OCI-LY3 (cell line): ENCODE data around the gene TERB1.

Experiments used
- H2AFZ ChIP-seq: fragments of 200-600, 300-600 bp; shearing (Covaris generic); 2 replicates; pipeline ENCODE4 v1.6.0; 2014; ENCODE audit warnings: antibody characterized with exemption, low read depth, low read length
- H3K27ac ChIP-seq: fragments of 200-600, 300-600 bp; sonication (generic); 2 replicates; pipeline ENCODE4 v1.5.1; 2014; ENCODE audit warnings: mild to moderate bottlenecking, low read length, moderate library complexity, mixed read lengths
- H3K27me3 ChIP-seq: fragments of 200-600, 300-600 bp; sonication (generic); 2 replicates; pipeline ENCODE4 v1.6.1; 2014; ENCODE audit warnings: low read depth, low read length, mixed read lengths
- H3K36me3 ChIP-seq: fragments of 200-600, 300-600 bp; sonication (generic); replicated peaks from 2 replicates; pipeline ENCODE3; 2014; ENCODE audit warnings: low read depth, low read length, mixed read lengths
- H3K4me1 ChIP-seq: fragments of 300-600, 200-600 bp; sonication (generic); 2 replicates; pipeline ENCODE4 v1.6.1; 2014; ENCODE audit warnings: low read length, mixed read lengths
- H3K4me2 ChIP-seq: fragments of 200-600, 300-600 bp; sonication (generic); 2 replicates; pipeline ENCODE4 v1.6.1; 2014; ENCODE audit warnings: low read length, mixed read lengths
- H3K4me3 ChIP-seq: fragments of 300-600, 200-600 bp; sonication (generic); 2 replicates; pipeline ENCODE4 v1.5.1; 2014; ENCODE audit warnings: antibody characterized with exemption, mild to moderate bottlenecking, low read length, moderate library complexity
- H3K79me2 ChIP-seq: fragments of 300-600, 200-600 bp; shearing (Covaris generic); 2 replicates; pipeline ENCODE4 v1.6.1; 2014; ENCODE audit warnings: mild to moderate bottlenecking, low read length, mixed read lengths
- H3K9ac ChIP-seq: fragments of 300-600, 200-600 bp; shearing (Covaris generic); 2 replicates; pipeline ENCODE4 v1.6.0; 2014; ENCODE audit warnings: mild to moderate bottlenecking, low read length, moderate library complexity
- H3K9me3 ChIP-seq: fragments of 200-600, 300-600 bp; shearing (Covaris generic); 2 replicates; pipeline ENCODE4 v1.6.1; 2014; ENCODE audit warnings: low read length, mixed read lengths; ENCODE audit not compliant: insufficient read depth
- H4K20me1 ChIP-seq: fragments of 200-600, 300-600 bp; sonication (generic); 2 replicates; pipeline ENCODE4 v1.6.1; 2016; ENCODE audit warnings: low read length, mixed read lengths; ENCODE audit not compliant: insufficient read depth
- CTCF ChIP-seq: fragments of 200-600, 300-600 bp; sonication (generic); IDR thresholded peaks from 2 replicates; pipeline ENCODE4 v1.5.1; 2014; ENCODE audit warnings: antibody characterized with exemption, low read length, low read depth
- EZH2phosphoT487 ChIP-seq: fragments of 200-600 bp; shearing (Covaris generic); IDR thresholded peaks from 2 replicates; pipeline ENCODE4 v1.6.1; 2018; ENCODE audit warnings: antibody characterized with exemption, mixed run types, low read depth

TERB1 gene

DNA sequence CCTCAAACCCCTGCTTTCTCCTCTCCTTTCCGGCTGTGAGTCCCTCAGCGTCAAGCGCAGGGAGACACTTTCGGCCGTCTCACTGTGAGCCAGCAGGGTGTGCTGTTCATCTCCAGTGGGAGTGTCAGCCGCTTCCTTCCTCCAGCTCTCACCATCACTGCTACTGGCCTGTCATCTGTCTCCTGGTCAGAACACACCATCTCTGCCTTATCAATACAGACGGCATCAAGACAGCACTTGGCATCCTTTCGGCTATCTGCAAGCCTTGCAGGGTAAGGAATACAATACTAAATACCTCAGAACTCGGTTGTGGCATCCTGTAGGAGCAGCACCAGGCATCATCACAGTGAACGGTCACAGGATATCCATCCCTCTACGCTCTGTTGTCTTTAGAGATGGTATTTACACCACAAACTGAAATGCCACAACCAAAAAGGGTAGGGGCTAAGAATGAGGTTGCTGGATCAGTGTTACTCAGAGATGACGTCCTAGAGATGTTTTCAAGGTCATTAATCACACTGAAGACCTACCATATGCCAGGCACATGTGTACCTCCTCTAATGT is 84.2 kb downstream of the TERB1 start:
- H3K4me1 ChIP-seq, result no peaks in the 10 kb centered on the region
- no peak overlapping the region for H3K4me2 ChIP-seq
- H3K9me3 ChIP-seq, result no peaks in the 10 kb centered on the region
- no peak overlapping the region for H2AFZ ChIP-seq
- TF ChIP-seq CTCF, result peak; percentile 21
- no peak for TF ChIP-seq EZH2phosphoT487
- H3K27me3 ChIP-seq, result no peaks in the 10 kb centered on the region
- no peaks in the 10 kb centered on the region for H3K79me2 ChIP-seq
- no peak overlapping the region for H3K9ac ChIP-seq
- H3K36me3 ChIP-seq, result peaks cover 4% of the 10 kb centered on the region
- H3K4me3 ChIP-seq, result no peak overlapping the region
- H3K27ac ChIP-seq, result no peak overlapping the region
- H4K20me1 ChIP-seq, result no peaks in the 10 kb centered on the region

DNA sequence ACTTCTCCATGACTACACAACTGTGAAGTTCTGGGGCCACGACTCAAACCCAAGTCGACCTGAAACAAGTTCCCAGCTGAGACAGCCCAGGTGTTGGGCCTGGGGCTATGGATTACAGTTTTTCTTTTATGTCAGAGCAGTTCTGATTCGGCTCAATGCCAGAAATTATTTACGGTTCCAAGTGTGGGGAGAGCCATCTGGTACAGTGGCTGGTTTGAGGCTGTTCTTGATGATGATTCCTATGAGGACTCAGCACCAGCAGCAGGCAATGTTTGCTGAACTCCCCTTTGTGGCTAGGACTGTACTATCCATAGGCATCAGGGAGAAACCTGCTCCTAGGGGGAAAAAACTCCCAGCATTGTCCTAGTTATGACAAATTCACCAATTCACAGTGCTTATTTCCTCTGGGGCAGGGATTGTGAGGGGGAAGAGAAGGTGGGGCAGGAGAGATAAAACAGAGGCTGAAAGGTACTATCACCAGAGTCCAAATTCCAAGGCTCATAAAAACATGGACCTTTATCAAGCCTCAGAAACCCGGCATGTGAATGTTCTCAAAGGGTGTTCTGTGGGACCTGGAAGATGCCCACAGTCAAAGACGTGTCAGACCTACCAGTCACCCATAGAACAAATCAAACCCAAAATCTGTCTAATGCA is 86.6 kb downstream of the TERB1 start:
- no peak overlapping the region for H3K27ac ChIP-seq
- H3K4me3 ChIP-seq, result no peak overlapping the region
- H2AFZ ChIP-seq, result no peak overlapping the region
- no peaks in the 10 kb centered on the region for H3K9me3 ChIP-seq
- no peaks in the 10 kb centered on the region for H3K27me3 ChIP-seq
- H3K79me2 ChIP-seq, result no peaks in the 10 kb centered on the region
- no peak overlapping the region for H3K9ac ChIP-seq
- H3K4me1 ChIP-seq, result no peaks in the 10 kb centered on the region
- H4K20me1 ChIP-seq, result no peaks in the 10 kb centered on the region
- TF ChIP-seq CTCF, result no peak
- TF ChIP-seq EZH2phosphoT487, result no peak
- no peaks in the 10 kb centered on the region for H3K36me3 ChIP-seq
- H3K4me2 ChIP-seq, result no peak overlapping the region

- no peaks in the 10 kb centered on the region for H3K9me3 ChIP-seq
- H3K4me2 ChIP-seq, result no peak overlapping the region
- no peaks in the 10 kb centered on the region for H3K36me3 ChIP-seq
- H3K4me3 ChIP-seq, result no peak overlapping the region
- no peak for TF ChIP-seq CTCF
- no peak for TF ChIP-seq EZH2phosphoT487
- H4K20me1 ChIP-seq, result no peaks in the 10 kb centered on the region
- H3K27me3 ChIP-seq, result 0 out of 2 replicates have a peak, but pooled peaks cover 1% of the 10 kb centered on the region
- no peaks in the 10 kb centered on the region for H3K4me1 ChIP-seq
- H3K79me2 ChIP-seq, result no peaks in the 10 kb centered on the region
- no peak overlapping the region for H3K27ac ChIP-seq
- no peak overlapping the region for H2AFZ ChIP-seq
- no peak overlapping the region for H3K9ac ChIP-seq
These were observed 87.3 kb downstream of the TERB1 start for GRCh38 chr16:66714062-66714461.

- TF ChIP-seq EZH2phosphoT487 (no peak), CTCF (no peak)
- H3K4me1 ChIP-seq, result no peaks in the 10 kb centered on the region
- H3K27ac ChIP-seq, result no peak overlapping the region
- H3K27me3 ChIP-seq, result 0 out of 2 replicates have a peak, but pooled peaks cover 5% of the 10 kb centered on the region
- no peaks in the 10 kb centered on the region for H4K20me1 ChIP-seq
- H3K9ac ChIP-seq, result no peak overlapping the region
- H3K4me2 ChIP-seq, result no peak overlapping the region
- H3K4me3 ChIP-seq, result no peak overlapping the region
- H3K9me3 ChIP-seq, result no peaks in the 10 kb centered on the region
- no peaks in the 10 kb centered on the region for H3K36me3 ChIP-seq
- H2AFZ ChIP-seq, result no peak overlapping the region
- no peaks in the 10 kb centered on the region for H3K79me2 ChIP-seq
These were observed 88.3 kb downstream of the TERB1 start for GRCh38 chr16:66713076-66713475.
